C4-2B (cell line): ENCODE data around the gene DLL3.

Experiments used
- ZFX ChIP-seq: fragments of 450-650 bp; IDR thresholded peaks from 2 replicates; pipeline ENCODE4 v1.6.1; 2017
- TF ChIP-seq, protein P1 (sequence below): fragments of 450-650 bp; conservative IDR thresholded peaks from 2 replicates; pipeline ENCODE4 v1.5.1; 2017; ENCODE audit warnings: mild to moderate bottlenecking

DNA sequence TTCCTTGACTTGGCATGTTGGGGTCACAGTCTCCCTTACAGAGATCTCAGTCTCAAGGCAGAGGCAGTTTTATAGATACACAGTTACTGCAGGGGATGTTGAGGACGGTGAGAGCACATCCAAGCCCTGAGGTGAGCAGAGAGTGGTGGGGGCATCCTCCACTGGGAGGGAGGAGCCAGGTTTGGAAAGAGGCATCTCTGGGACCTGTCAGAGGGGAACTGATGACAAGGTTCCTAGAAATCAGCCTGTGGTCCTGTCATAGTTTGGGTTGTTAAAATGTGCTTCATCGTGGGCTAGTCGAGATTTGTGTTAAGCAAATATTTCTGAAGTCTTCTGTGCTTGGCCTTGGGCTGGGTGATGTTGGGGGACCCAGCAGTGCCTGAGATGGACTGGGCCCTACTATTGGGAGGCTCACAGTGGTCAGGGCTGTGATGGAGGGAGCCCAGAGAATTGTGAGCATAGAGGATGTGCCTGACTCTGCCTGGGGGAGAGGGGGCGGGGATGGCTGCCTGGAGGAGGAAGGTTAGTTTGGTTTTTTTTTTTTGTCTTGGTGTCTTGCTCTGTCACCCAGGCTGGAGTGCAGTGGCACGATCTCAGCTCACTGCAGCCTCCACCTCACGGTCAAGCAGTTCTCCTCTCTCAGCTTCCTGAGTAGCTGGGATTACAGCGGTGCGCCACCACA, 49.5 kb upstream of the DLL3 start:
- TF ChIP-seq, protein P1, sequence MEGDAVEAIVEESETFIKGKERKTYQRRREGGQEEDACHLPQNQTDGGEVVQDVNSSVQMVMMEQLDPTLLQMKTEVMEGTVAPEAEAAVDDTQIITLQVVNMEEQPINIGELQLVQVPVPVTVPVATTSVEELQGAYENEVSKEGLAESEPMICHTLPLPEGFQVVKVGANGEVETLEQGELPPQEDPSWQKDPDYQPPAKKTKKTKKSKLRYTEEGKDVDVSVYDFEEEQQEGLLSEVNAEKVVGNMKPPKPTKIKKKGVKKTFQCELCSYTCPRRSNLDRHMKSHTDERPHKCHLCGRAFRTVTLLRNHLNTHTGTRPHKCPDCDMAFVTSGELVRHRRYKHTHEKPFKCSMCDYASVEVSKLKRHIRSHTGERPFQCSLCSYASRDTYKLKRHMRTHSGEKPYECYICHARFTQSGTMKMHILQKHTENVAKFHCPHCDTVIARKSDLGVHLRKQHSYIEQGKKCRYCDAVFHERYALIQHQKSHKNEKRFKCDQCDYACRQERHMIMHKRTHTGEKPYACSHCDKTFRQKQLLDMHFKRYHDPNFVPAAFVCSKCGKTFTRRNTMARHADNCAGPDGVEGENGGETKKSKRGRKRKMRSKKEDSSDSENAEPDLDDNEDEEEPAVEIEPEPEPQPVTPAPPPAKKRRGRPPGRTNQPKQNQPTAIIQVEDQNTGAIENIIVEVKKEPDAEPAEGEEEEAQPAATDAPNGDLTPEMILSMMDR, result no peak
- TF ChIP-seq ZFX, result no peak
